ENCODE measurements around the gene SULT1E1.

DNA sequence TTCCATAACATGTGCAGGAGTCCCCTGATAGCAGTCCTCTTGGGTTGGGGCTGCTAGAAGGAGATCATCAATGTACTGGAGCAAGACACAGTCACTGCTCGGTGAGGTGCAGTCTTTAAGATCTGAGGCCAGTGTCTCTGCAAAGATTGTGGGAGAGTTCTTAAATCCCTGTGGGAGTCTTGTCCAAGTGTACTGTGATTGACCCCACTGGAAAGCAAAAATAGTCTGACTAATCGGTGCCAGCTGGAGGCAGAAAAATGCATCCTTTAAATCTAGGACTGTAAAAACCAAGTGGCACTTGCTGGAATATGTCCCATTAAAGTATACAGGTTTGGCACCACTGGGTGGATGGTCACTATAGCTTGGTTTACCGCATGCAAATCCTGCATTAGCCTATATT, 31.1 kb downstream of the SULT1E1 start:
- TF ChIP-seq, protein P1, sequence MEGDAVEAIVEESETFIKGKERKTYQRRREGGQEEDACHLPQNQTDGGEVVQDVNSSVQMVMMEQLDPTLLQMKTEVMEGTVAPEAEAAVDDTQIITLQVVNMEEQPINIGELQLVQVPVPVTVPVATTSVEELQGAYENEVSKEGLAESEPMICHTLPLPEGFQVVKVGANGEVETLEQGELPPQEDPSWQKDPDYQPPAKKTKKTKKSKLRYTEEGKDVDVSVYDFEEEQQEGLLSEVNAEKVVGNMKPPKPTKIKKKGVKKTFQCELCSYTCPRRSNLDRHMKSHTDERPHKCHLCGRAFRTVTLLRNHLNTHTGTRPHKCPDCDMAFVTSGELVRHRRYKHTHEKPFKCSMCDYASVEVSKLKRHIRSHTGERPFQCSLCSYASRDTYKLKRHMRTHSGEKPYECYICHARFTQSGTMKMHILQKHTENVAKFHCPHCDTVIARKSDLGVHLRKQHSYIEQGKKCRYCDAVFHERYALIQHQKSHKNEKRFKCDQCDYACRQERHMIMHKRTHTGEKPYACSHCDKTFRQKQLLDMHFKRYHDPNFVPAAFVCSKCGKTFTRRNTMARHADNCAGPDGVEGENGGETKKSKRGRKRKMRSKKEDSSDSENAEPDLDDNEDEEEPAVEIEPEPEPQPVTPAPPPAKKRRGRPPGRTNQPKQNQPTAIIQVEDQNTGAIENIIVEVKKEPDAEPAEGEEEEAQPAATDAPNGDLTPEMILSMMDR (IDR thresholded peaks at IDR 0.05): no peak
- no peak for TF ChIP-seq POLR2A (IDR thresholded peaks at IDR 0.05)
